Bone marrow (tissue), 2 donors: ENCODE measurements around the gene AGPAT2.
"Not testable (repeated sequence)": the region's sequence is repeated elsewhere in the genome, so short reads cannot be mapped to it uniquely, and the experiment has no call there.

Source experiments
- DNase-seq, 2 donors: peaks; one replicate each; lab custom pipeline; 2025; lab: John Stamatoyannopoulos, UW

The AGPAT2 gene

GRCh38 chr9:136645352-136645902 is 41.8 kb downstream of the AGPAT2 start:
- no peak for DNase-seq

- peak; percentile 77 to 84 for DNase-seq
Observed at GRCh38 chr9:136644593-136645351, 42.5 kb downstream of the AGPAT2 start.

GRCh38 chr9:136644343-136644592 is 43.0 kb downstream of the AGPAT2 start:
- no peak for DNase-seq

GRCh38 chr9:136643596-136644342 is 43.5 kb downstream of the AGPAT2 start:
- DNase-seq, result no peak

GRCh38 chr9:136642439-136642921 is 44.8 kb downstream of the AGPAT2 start:
- no peak for DNase-seq

- DNase-seq, result no peak
Observed at GRCh38 chr9:136640171-136641111, 46.8 kb downstream of the AGPAT2 start.

- DNase-seq, result no peak
Observed at GRCh38 chr9:136634904-136635303, 52.4 kb downstream of the AGPAT2 start.

- DNase-seq, result not testable (repeated sequence)
Observed at GRCh38 chr9:136632491-136633106, 54.7 kb downstream of the AGPAT2 start.

- not testable (repeated sequence) for DNase-seq
Observed at GRCh38 chr9:136632072-136632471, 55.2 kb downstream of the AGPAT2 start.

- DNase-seq, result peak; percentile 47 to 77
Observed at GRCh38 chr9:136631038-136632000, 55.9 kb downstream of the AGPAT2 start.

- DNase-seq, result no peak
Observed at GRCh38 chr9:136630662-136630992, 56.6 kb downstream of the AGPAT2 start.

GRCh38 chr9:136629879-136630661 is 57.2 kb downstream of the AGPAT2 start:
- DNase-seq, result peak in 1 of 2 donors; percentile 64

GRCh38 chr9:136629001-136629878 is 58.0 kb downstream of the AGPAT2 start:
- no peak for DNase-seq

GRCh38 chr9:136628268-136628667 is 59.0 kb downstream of the AGPAT2 start:
- peak in 1 of 2 donors; percentile 18 for DNase-seq

GRCh38 chr9:136627703-136628102 is 59.6 kb downstream of the AGPAT2 start:
- DNase-seq, result no peak

- no peak for DNase-seq
Observed at GRCh38 chr9:136626740-136627642, 60.3 kb downstream of the AGPAT2 start.

GRCh38 chr9:136626066-136626725 is 61.1 kb downstream of the AGPAT2 start:
- DNase-seq, result no peak
